Gastrocnemius medialis (tissue), 4 donors: Measurements from ENCODE around the gene PCSK6.

Experiments used
- CTCF ChIP-seq, 5 experiments: fragments of 450-650 bp in 3 of 5; fragments of 200-600 bp in 2 of 5; sonication (generic) in 2 of 5; IDR thresholded peaks in 4 of 5; conservative IDR thresholded peaks in 1 of 5; 1 replicate in 4 of 5; 2 replicates in 1 of 5; pipeline ENCODE4 v1.5.1; 2016 to 2019; ENCODE audit warnings: antibody characterized with exemption in 5 of 5, mild to moderate bottlenecking in 3 of 5, moderate library complexity in 3 of 5
- POLR2A ChIP-seq, 2 donors: fragments of 450-650 bp; IDR thresholded peaks; one replicate each; pipeline ENCODE4 v1.6.1; 2017; ENCODE audit warnings: antibody characterized with exemption in 2 of 2, mild to moderate bottlenecking in 2 of 2, moderate library complexity in 2 of 2

- TF ChIP-seq CTCF (IDR thresholded peaks at IDR 0.05 in 4 of 5, conservative IDR thresholded peaks at IDR 0.05 in 1 of 5) = no peak
- TF ChIP-seq POLR2A (IDR thresholded peaks at IDR 0.05) = no peak
These were observed 115.9 kb downstream of the PCSK6 start for GRCh38 chr15:101373577-101373976.
